Mesenchymal stem cell (in vitro differentiated cells and primary cell): ENCODE results near the gene TTPAL.
A peak's percentile ranks its signal among the peaks of the same experiment; 100 is the strongest.

ENCODE experiments used
- DNase-seq: peaks from one replicate; pipeline ENCODE4 v3.0.0-alpha.2; 2013
- H2AFZ ChIP-seq: one replicate; pipeline ENCODE4 v1.6.1; 2013; ENCODE audit warnings: low read depth, mild to moderate bottlenecking, control low read depth, inconsistent platforms, low read length, moderate library complexity
- H2AK5ac ChIP-seq: 2 replicates; pipeline ENCODE4 v1.6.1; 2013; ENCODE audit warnings: low read length, moderate library complexity, mild to moderate bottlenecking, inconsistent platforms; ENCODE audit not compliant: severe bottlenecking
- H2BK120ac ChIP-seq: one replicate; pipeline ENCODE4 v1.6.1; 2013; ENCODE audit warnings: low read depth, mild to moderate bottlenecking, inconsistent platforms, low read length, moderate library complexity
- H2BK12ac ChIP-seq, 2 experiments: one replicate each; pipeline ENCODE4 v1.6.1; 2013; ENCODE audit warnings: inconsistent platforms in 2 of 2, low read length in 2 of 2, mild to moderate bottlenecking in 2 of 2, moderate library complexity in 2 of 2, control low read depth in 1 of 2
- H2BK15ac ChIP-seq: one replicate; pipeline ENCODE4 v1.6.1; 2013; ENCODE audit warnings: mild to moderate bottlenecking, low read depth, inconsistent platforms; ENCODE audit not compliant: poor library complexity, severe bottlenecking
- H2BK5ac ChIP-seq: 2 replicates; pipeline ENCODE4 v1.6.1; 2013; ENCODE audit warnings: low read depth, mild to moderate bottlenecking, low read length, control low read depth, inconsistent platforms; ENCODE audit not compliant: poor library complexity, severe bottlenecking
- H3K14ac ChIP-seq, 2 experiments: one replicate each; pipeline ENCODE4 v1.6.1; 2013; ENCODE audit warnings: inconsistent platforms in 2 of 2, low read length in 2 of 2, control low read depth in 1 of 2, mild to moderate bottlenecking in 1 of 2, moderate library complexity in 1 of 2
- H3K18ac ChIP-seq, 2 experiments: one replicate each; pipeline ENCODE4 v1.6.1; 2013; ENCODE audit warnings: inconsistent platforms in 2 of 2, low read length in 2 of 2, control low read depth in 1 of 2, low read depth in 1 of 2, mild to moderate bottlenecking in 1 of 2
- H3K23ac ChIP-seq, 2 experiments: one replicate each; pipeline ENCODE4 v1.6.1; 2013; ENCODE audit warnings: inconsistent platforms in 2 of 2, low read length in 2 of 2, mild to moderate bottlenecking in 2 of 2, moderate library complexity in 2 of 2, control low read depth in 1 of 2
- H3K27ac ChIP-seq: 2 replicates; pipeline ENCODE4 v1.5.1; 2013; ENCODE audit warnings: mild to moderate bottlenecking, moderate library complexity, low read length, control low read depth, inconsistent platforms; ENCODE audit not compliant: poor library complexity, severe bottlenecking
- H3K27me3 ChIP-seq, 2 experiments: 2 replicates each; pipeline versions ENCODE4 v1.6.1 to v1.7.0; 2013; ENCODE audit warnings: low read length in 2 of 2, mild to moderate bottlenecking in 2 of 2, moderate library complexity in 2 of 2, control low read depth in 1 of 2, inconsistent platforms in 1 of 2; ENCODE audit not compliant: control insufficient read depth in 1 of 2, insufficient read depth in 1 of 2
- H3K36me3 ChIP-seq, 2 experiments: 2 replicates each; pipeline versions ENCODE4 v1.6.1 to v1.7.0; 2013; ENCODE audit warnings: low read length in 2 of 2, control low read depth in 1 of 2, inconsistent platforms in 1 of 2, low read depth in 1 of 2, mild to moderate bottlenecking in 1 of 2; ENCODE audit not compliant: insufficient read depth in 2 of 2, control insufficient read depth in 1 of 2
- H3K4ac ChIP-seq, 2 experiments: one replicate each; pipeline ENCODE4 v1.6.1; 2013; ENCODE audit warnings: inconsistent platforms in 2 of 2, low read length in 2 of 2, mild to moderate bottlenecking in 2 of 2, moderate library complexity in 2 of 2, control low read depth in 1 of 2, low read depth in 1 of 2
- H3K4me1 ChIP-seq: 2 replicates; pipeline ENCODE4 v1.6.1; 2013; ENCODE audit warnings: low read depth, low read length, control low read depth; ENCODE audit not compliant: control insufficient read depth, insufficient read depth
- H3K4me2 ChIP-seq: 2 replicates; pipeline ENCODE4 v1.6.1; 2013; ENCODE audit warnings: low read length, mild to moderate bottlenecking, inconsistent platforms; ENCODE audit not compliant: poor library complexity, severe bottlenecking
- H3K4me3 ChIP-seq, 2 experiments: 2 replicates each; pipeline versions ENCODE4 v1.5.1 to v1.7.0; 2013; ENCODE audit warnings: low read length in 2 of 2, mild to moderate bottlenecking in 2 of 2, control low read depth in 1 of 2, low read depth in 1 of 2; ENCODE audit not compliant: insufficient read depth in 1 of 2
- H3K79me1 ChIP-seq: replicated peaks from 2 replicates; pipeline ENCODE4 v1.6.1; 2013; ENCODE audit warnings: mild to moderate bottlenecking, control low read depth, low read length, inconsistent platforms; ENCODE audit not compliant: poor library complexity, severe bottlenecking
- H3K9ac ChIP-seq: 2 replicates; pipeline ENCODE4 v1.7.0; 2013; ENCODE audit warnings: mild to moderate bottlenecking, low read length, moderate library complexity
- H3K9me3 ChIP-seq: 2 replicates; pipeline ENCODE4 v1.7.0; 2013; ENCODE audit warnings: mild to moderate bottlenecking, low read length; ENCODE audit not compliant: control insufficient read depth
- H4K8ac ChIP-seq: one replicate; pipeline ENCODE4 v1.6.1; 2013; ENCODE audit warnings: inconsistent platforms, mild to moderate bottlenecking, low read length, moderate library complexity
- H4K91ac ChIP-seq: one replicate; pipeline ENCODE4 v1.6.1; 2013; ENCODE audit warnings: mild to moderate bottlenecking, low read length, inconsistent platforms
- WGBS: methylation state at CpG from one replicate; pipeline ENCODE4 v1.1.7; 2013; ENCODE audit warnings: mixed read lengths; 5-methylcytosine and 5-hydroxymethylcytosine counted together

TTPAL gene

GRCh38 chr20:44501448-44501847 is 25.8 kb downstream of the TTPAL start:
- no peak overlapping the region for H3K18ac ChIP-seq
- H2BK12ac ChIP-seq: no peak overlapping the region
- no peak overlapping the region for H2AFZ ChIP-seq
- DNase-seq: peak; percentile 55
- H4K91ac ChIP-seq: no peak overlapping the region
- H3K4me1 ChIP-seq: no peaks in the 10 kb centered on the region
- H3K79me1 ChIP-seq: peaks cover 11% of the 10 kb centered on the region
- no peak overlapping the region for H2BK15ac ChIP-seq
- H3K4me2 ChIP-seq: no peak overlapping the region
- H3K23ac ChIP-seq: no peak overlapping the region
- no peak overlapping the region for H2BK120ac ChIP-seq
- H3K14ac ChIP-seq: no peak overlapping the region
- H4K8ac ChIP-seq: no peak overlapping the region
- H2BK5ac ChIP-seq: no peak overlapping the region
- no peak overlapping the region for H3K27ac ChIP-seq
- H3K4ac ChIP-seq: no peak overlapping the region
- 92% methylated on average over 5 of the region's 5 CpGs for WGBS
- no peak overlapping the region for H2AK5ac ChIP-seq
- H3K36me3 ChIP-seq: peaks cover 36 to 85% of the 10 kb centered on the region in 2 experiments
- H3K9ac ChIP-seq: no peak overlapping the region
- H3K4me3 ChIP-seq: no peak overlapping the region
- no peaks in the 10 kb centered on the region for H3K27me3 ChIP-seq
- H3K9me3 ChIP-seq: no peaks in the 10 kb centered on the region

GRCh38 chr20:44502968-44503367 is 27.3 kb downstream of the TTPAL start:
- H3K36me3 ChIP-seq: peaks cover 40 to 93% of the 10 kb centered on the region in 2 experiments
- no CpG with 5 or more reads among the region's 1 CpG for WGBS
- H3K4ac ChIP-seq: no peak overlapping the region
- DNase-seq: no peak
- H3K23ac ChIP-seq: no peak overlapping the region
- H2AK5ac ChIP-seq: no peak overlapping the region
- H3K18ac ChIP-seq: no peak overlapping the region
- no peak overlapping the region for H2BK12ac ChIP-seq
- H3K4me2 ChIP-seq: no peak overlapping the region
- no peak overlapping the region for H3K14ac ChIP-seq
- peaks cover 11% of the 10 kb centered on the region for H3K79me1 ChIP-seq
- H2AFZ ChIP-seq: no peak overlapping the region
- no peak overlapping the region for H3K9ac ChIP-seq
- no peaks in the 10 kb centered on the region for H3K27me3 ChIP-seq
- H4K91ac ChIP-seq: no peak overlapping the region
- H4K8ac ChIP-seq: no peak overlapping the region
- H3K4me3 ChIP-seq: no peak overlapping the region
- H3K4me1 ChIP-seq: no peaks in the 10 kb centered on the region
- no peak overlapping the region for H2BK15ac ChIP-seq
- no peak overlapping the region for H2BK5ac ChIP-seq
- H3K9me3 ChIP-seq: no peaks in the 10 kb centered on the region
- H2BK120ac ChIP-seq: no peak overlapping the region
- no peak overlapping the region for H3K27ac ChIP-seq

- H3K27ac ChIP-seq: no peak overlapping the region
- no peak overlapping the region for H3K4me3 ChIP-seq
- H3K27me3 ChIP-seq: no peaks in the 10 kb centered on the region
- no peak overlapping the region for H2BK120ac ChIP-seq
- H3K4me2 ChIP-seq: no peak overlapping the region
- H3K14ac ChIP-seq: no peak overlapping the region
- H4K8ac ChIP-seq: no peak overlapping the region
- H3K23ac ChIP-seq: no peak overlapping the region
- peaks cover 43 to 96% of the 10 kb centered on the region in 2 experiments for H3K36me3 ChIP-seq
- H2AK5ac ChIP-seq: no peak overlapping the region
- H3K79me1 ChIP-seq: peaks cover 16% of the 10 kb centered on the region
- peak; percentile 44 for DNase-seq
- no peaks in the 10 kb centered on the region for H3K4me1 ChIP-seq
- H3K4ac ChIP-seq: no peak overlapping the region
- no peak overlapping the region for H2BK15ac ChIP-seq
- no peak overlapping the region for H3K18ac ChIP-seq
- H3K9ac ChIP-seq: no peak overlapping the region
- H3K9me3 ChIP-seq: no peaks in the 10 kb centered on the region
- no peak overlapping the region for H4K91ac ChIP-seq
- H2BK12ac ChIP-seq: no peak overlapping the region
- H2AFZ ChIP-seq: no peak overlapping the region
- H2BK5ac ChIP-seq: no peak overlapping the region
- WGBS: 100% methylated on average over 5 of the region's 6 CpGs
These were observed 29.0 kb downstream of the TTPAL start for GRCh38 chr20:44504402-44505307.

GRCh38 chr20:44509762-44510161 is 34.1 kb downstream of the TTPAL start:
- Histone ChIP-seq H2BK5ac (no peak overlapping the region), H3K18ac (no peak overlapping the region), H2AFZ (no peak overlapping the region), H2AK5ac (no peak overlapping the region), H3K4me3 (no peak overlapping the region), H3K14ac (no peak overlapping the region), H3K9ac (no peak overlapping the region), H3K79me1 (peaks cover 16% of the 10 kb centered on the region), H2BK12ac (no peak overlapping the region), H3K27me3 (no peaks in the 10 kb centered on the region), H3K9me3 (no peaks in the 10 kb centered on the region), H3K36me3 (peaks cover 30 to 77% of the 10 kb centered on the region in 2 experiments), H3K23ac (no peak overlapping the region), H3K27ac (no peak overlapping the region), H2BK120ac (no peak overlapping the region), H4K91ac (no peak overlapping the region), H3K4ac (no peak overlapping the region), H3K4me2 (no peak overlapping the region), H2BK15ac (no peak overlapping the region), H4K8ac (no peak overlapping the region), H3K4me1 (no peaks in the 10 kb centered on the region)
- WGBS: 96% methylated on average over 4 of the region's 4 CpGs
- DNase-seq: no peak
